ENCODE data around the gene MSH3. TPM values are rescaled to one million over a fixed set of nuclear protein-coding genes. Genes with fewer than 3 reads are reported as not detected.
A peak's percentile ranks its signal among the peaks of the same experiment; 100 is the strongest.

The MSH3 gene
- polyA plus RNA-seq, 1 of the 3 experiments (the other 2 are of a cell fraction), result 3.5 TPM

GRCh38 chr5:80619086-80619485 is 35.4 kb upstream of the MSH3 start:
- H3K9ac ChIP-seq, result no peak overlapping the region
- H3K4me2 ChIP-seq, result no peak overlapping the region
- H3K4me1 ChIP-seq (ENCODE audit: control insufficient read depth in 1 of 2, insufficient read depth in 2 of 2, low read depth in 1 of 2, low read length in 1 of 2), result peaks cover 0 to 6% of the 10 kb centered on the region in 2 experiments; a peak in 1 of 4 replicates
- H3K36me3 ChIP-seq (replicated peaks in 1 of 2; ENCODE audit: control insufficient read depth in 1 of 2, insufficient read depth in 2 of 2, low read length in 1 of 2), result no peaks in the 10 kb centered on the region
- H3K27me3 ChIP-seq (ENCODE audit: insufficient read depth), result no peaks in the 10 kb centered on the region
- H3K4me3 ChIP-seq (ENCODE audit: low read depth in 2 of 2, low read length in 1 of 2), result no peak overlapping the region
- no peaks in the 10 kb centered on the region for H3K9me2 ChIP-seq
- WGBS (ENCODE audit: low lambda C conversion rate), result 89% methylated on average over 1 of the region's 1 CpG
- H3K27ac ChIP-seq (ENCODE audit: low read depth in 2 of 2, low read length in 1 of 2), result no peak overlapping the region
- CTCF ChIA-PET, result no interaction called here
- H4K20me1 ChIP-seq (ENCODE audit: insufficient read depth), result no peaks in the 10 kb centered on the region
- TF ChIP-seq FOSL2 (IDR thresholded peaks at IDR 0.05; ENCODE audit: borderline replicate concordance, low read depth) (no peak), TAF1 (IDR thresholded peaks at IDR 0.05; ENCODE audit: borderline replicate concordance, low read depth, low read length) (no peak), EP300 (IDR thresholded peaks at IDR 0.05; ENCODE audit: borderline replicate concordance in 1 of 2, low read depth in 1 of 2, low read length in 1 of 2) (no peak), FOXJ3 (CRISPR knock-in tag; IDR thresholded peaks at IDR 0.05) (no peak), RAD21 (IDR thresholded peaks at IDR 0.05; ENCODE audit: low read length) (no peak), GABPA (IDR thresholded peaks at IDR 0.05; ENCODE audit: low read depth) (no peak), MEF2A (IDR thresholded peaks at IDR 0.05; ENCODE audit: borderline replicate concordance, low read depth) (no peak)
- POLR2A ChIA-PET, result no interaction called here
- H2AFZ ChIP-seq (ENCODE audit: low read depth), result no peak overlapping the region
- H3K9me3 ChIP-seq, result no peaks in the 10 kb centered on the region
- no peak for DNase-seq
- H3K79me2 ChIP-seq (ENCODE audit: insufficient read depth), result no peaks in the 10 kb centered on the region
- H3F3A ChIP-seq (replicated peaks; ENCODE audit: insufficient read depth), result no peaks in the 10 kb centered on the region

DNA sequence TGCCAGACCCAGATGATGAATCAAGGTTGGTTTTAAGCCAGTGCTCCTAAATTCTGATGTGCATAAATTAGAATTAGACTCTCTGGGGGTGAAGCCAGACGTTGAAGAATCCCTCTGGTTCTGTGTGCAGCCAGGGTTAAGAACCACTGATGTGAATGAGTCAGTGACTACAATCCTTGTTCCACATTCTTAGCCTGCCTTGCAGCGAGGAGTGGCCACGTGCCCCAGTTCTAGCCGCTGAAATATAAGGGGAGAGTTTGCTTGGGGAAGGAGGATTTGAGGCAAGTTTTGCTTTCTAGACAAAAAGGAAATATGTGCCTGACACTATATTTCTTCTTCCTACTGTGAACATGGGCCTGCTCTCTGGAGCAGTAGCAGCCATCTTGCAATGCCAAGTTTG is 34.2 kb upstream of the MSH3 start:
- DNase-seq, result no peak

More for the DNA sequence above, 34.2 kb upstream of the MSH3 start:
- WGBS (ENCODE audit: low lambda C conversion rate), result 83% methylated on average over 4 of the region's 4 CpGs
- Histone ChIP-seq H3K9ac (no peak overlapping the region), H3K27me3 (ENCODE audit: insufficient read depth) (no peaks in the 10 kb centered on the region), H3K9me3 (no peaks in the 10 kb centered on the region), H4K20me1 (ENCODE audit: insufficient read depth) (no peaks in the 10 kb centered on the region), H3K9me2 (no peaks in the 10 kb centered on the region), H3K79me2 (ENCODE audit: insufficient read depth) (no peaks in the 10 kb centered on the region), H3K36me3 (replicated peaks in 1 of 2; ENCODE audit: control insufficient read depth in 1 of 2, insufficient read depth in 2 of 2, low read length in 1 of 2) (no peaks in the 10 kb centered on the region), H2AFZ (ENCODE audit: low read depth) (0 out of 2 replicates have a peak overlapping the region, but pooled peaks have one; percentile 39), H3K27ac (ENCODE audit: low read depth in 2 of 2, low read length in 1 of 2) (no peak overlapping the region), H3K4me2 (no peak overlapping the region), H3K4me3 (ENCODE audit: low read depth in 2 of 2, low read length in 1 of 2) (no peak overlapping the region), H3K4me1 (ENCODE audit: control insufficient read depth in 1 of 2, insufficient read depth in 2 of 2, low read depth in 1 of 2, low read length in 1 of 2) (peaks cover 0 to 5% of the 10 kb centered on the region in 2 experiments; a peak in 1 of 4 replicates), H3F3A (replicated peaks; ENCODE audit: insufficient read depth) (no peaks in the 10 kb centered on the region)
- ChIA-PET POLR2A (no interaction called here), CTCF (no interaction called here)
- no peak for TF ChIP-seq NRF1 (IDR thresholded peaks at IDR 0.05; ENCODE audit: low read depth, low read length)
- no peak for TF ChIP-seq USF2 (IDR thresholded peaks at IDR 0.05; ENCODE audit: borderline replicate concordance, low read depth, low read length)
- no peak for TF ChIP-seq TAF1 (IDR thresholded peaks at IDR 0.05; ENCODE audit: borderline replicate concordance, low read depth, low read length)
- TF ChIP-seq, protein P1, sequence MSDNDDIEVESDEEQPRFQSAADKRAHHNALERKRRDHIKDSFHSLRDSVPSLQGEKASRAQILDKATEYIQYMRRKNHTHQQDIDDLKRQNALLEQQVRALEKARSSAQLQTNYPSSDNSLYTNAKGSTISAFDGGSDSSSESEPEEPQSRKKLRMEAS (IDR thresholded peaks at IDR 0.05; ENCODE audit: low read depth), result no peak
- TF ChIP-seq, protein P2, sequence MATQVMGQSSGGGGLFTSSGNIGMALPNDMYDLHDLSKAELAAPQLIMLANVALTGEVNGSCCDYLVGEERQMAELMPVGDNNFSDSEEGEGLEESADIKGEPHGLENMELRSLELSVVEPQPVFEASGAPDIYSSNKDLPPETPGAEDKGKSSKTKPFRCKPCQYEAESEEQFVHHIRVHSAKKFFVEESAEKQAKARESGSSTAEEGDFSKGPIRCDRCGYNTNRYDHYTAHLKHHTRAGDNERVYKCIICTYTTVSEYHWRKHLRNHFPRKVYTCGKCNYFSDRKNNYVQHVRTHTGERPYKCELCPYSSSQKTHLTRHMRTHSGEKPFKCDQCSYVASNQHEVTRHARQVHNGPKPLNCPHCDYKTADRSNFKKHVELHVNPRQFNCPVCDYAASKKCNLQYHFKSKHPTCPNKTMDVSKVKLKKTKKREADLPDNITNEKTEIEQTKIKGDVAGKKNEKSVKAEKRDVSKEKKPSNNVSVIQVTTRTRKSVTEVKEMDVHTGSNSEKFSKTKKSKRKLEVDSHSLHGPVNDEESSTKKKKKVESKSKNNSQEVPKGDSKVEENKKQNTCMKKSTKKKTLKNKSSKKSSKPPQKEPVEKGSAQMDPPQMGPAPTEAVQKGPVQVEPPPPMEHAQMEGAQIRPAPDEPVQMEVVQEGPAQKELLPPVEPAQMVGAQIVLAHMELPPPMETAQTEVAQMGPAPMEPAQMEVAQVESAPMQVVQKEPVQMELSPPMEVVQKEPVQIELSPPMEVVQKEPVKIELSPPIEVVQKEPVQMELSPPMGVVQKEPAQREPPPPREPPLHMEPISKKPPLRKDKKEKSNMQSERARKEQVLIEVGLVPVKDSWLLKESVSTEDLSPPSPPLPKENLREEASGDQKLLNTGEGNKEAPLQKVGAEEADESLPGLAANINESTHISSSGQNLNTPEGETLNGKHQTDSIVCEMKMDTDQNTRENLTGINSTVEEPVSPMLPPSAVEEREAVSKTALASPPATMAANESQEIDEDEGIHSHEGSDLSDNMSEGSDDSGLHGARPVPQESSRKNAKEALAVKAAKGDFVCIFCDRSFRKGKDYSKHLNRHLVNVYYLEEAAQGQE (IDR thresholded peaks at IDR 0.05; ENCODE audit: low read depth, low read length), result no peak
- no peak for TF ChIP-seq MXI1 (IDR thresholded peaks at IDR 0.05; ENCODE audit: low read depth, low read length)
- no peak for TF ChIP-seq FOXM1 (IDR thresholded peaks at IDR 0.05; ENCODE audit: low read depth)
